IMR-90 (cell line): ENCODE results near the gene MCF2L. TPM values are rescaled to one million over a fixed set of nuclear protein-coding genes. Genes with fewer than 3 reads are reported as not detected.

Experiments used
- ATAC-seq: fragments of 200-7000 bp; cut with Tn5 transposase; 2 replicates; pipeline ENCODE4 v1.9.1; 2020; ENCODE audit warnings: low read depth, mild to moderate bottlenecking, moderate library complexity
- BruUV-seq: library from RNA; stranded (reverse); fragments of 400-500 nt; replicated peaks from 2 replicates; lab custom pipeline; 2021; lab: Mats Ljungman, UMichigan
- CTCF ChIA-PET: fragments of 300-600 bp; formaldehyde crosslinking; extraction: SDS; loops from one replicate; lab custom pipeline; 2021; ENCODE audit warnings: antibody characterized with exemption; lab: Yijun Ruan, JAX
- POLR2A ChIA-PET: fragments of 300-600 bp; sonication (Branson Sonifier 250); formaldehyde crosslinking; loops from one replicate; lab custom pipeline; 2022; ENCODE audit warnings: antibody characterized with exemption; ENCODE audit not compliant: unreplicated experiment; lab: Charles Lee
- DNase-seq: peaks from one replicate; pipeline ENCODE4 v3.0.0; 2013
- H2AFZ ChIP-seq: replicated peaks from 2 replicates; pipeline ENCODE3; 2013; ENCODE audit warnings: low read length, mild to moderate bottlenecking; ENCODE audit not compliant: poor library complexity
- H2AK5ac ChIP-seq: 2 replicates; pipeline ENCODE4 v1.6.1; 2013; ENCODE audit warnings: low read depth, low read length, inconsistent platforms
- H2AK9ac ChIP-seq: replicated peaks from 2 replicates; pipeline ENCODE3; 2013; ENCODE audit warnings: mild to moderate bottlenecking, low read depth, low read length, moderate library complexity; ENCODE audit not compliant: poor library complexity
- H2BK120ac ChIP-seq: 2 replicates; pipeline ENCODE4 v1.6.1; 2013; ENCODE audit warnings: low read depth, low read length, inconsistent platforms
- H2BK15ac ChIP-seq: 3 replicates; pipeline ENCODE4 v1.6.1; 2013; ENCODE audit warnings: low read depth, low read length, inconsistent platforms
- H2BK20ac ChIP-seq: 2 replicates; pipeline ENCODE4 v1.6.1; 2013; ENCODE audit warnings: low read depth, mild to moderate bottlenecking, inconsistent platforms, low read length, moderate library complexity
- H2BK5ac ChIP-seq: 2 replicates; pipeline ENCODE4 v1.6.1; 2013; ENCODE audit warnings: mild to moderate bottlenecking, low read depth, low read length, inconsistent platforms; ENCODE audit not compliant: poor library complexity, severe bottlenecking
- H3K14ac ChIP-seq: replicated peaks from 2 replicates; pipeline ENCODE4 v1.6.1; 2013; ENCODE audit warnings: low read depth, low read length, inconsistent platforms
- H3K18ac ChIP-seq: 2 replicates; pipeline ENCODE4 v1.6.1; 2013; ENCODE audit warnings: low read depth, low read length, control low read depth
- H3K23ac ChIP-seq: 2 replicates; pipeline ENCODE4 v1.6.1; 2013; ENCODE audit warnings: low read depth, low read length, inconsistent platforms
- H3K27ac ChIP-seq: 2 replicates; pipeline ENCODE4 v1.5.1; 2013; ENCODE audit warnings: mild to moderate bottlenecking, control low read depth, low read length; ENCODE audit not compliant: insufficient read depth
- H3K27me3 ChIP-seq: 2 replicates; pipeline ENCODE4 v1.6.1; 2013; ENCODE audit warnings: low read length; ENCODE audit not compliant: control insufficient read depth, insufficient read depth
- H3K36me3 ChIP-seq: 2 replicates; pipeline ENCODE4 v1.6.1; 2013; ENCODE audit warnings: low read length, mixed read lengths; ENCODE audit not compliant: control insufficient read depth, insufficient read depth
- H3K4ac ChIP-seq: 2 replicates; pipeline ENCODE4 v1.6.1; 2013; ENCODE audit warnings: low read depth, low read length, inconsistent platforms
- H3K4me1 ChIP-seq: 2 replicates; pipeline ENCODE4 v1.6.1; 2013; ENCODE audit warnings: low read length, mixed read lengths; ENCODE audit not compliant: control insufficient read depth, insufficient read depth
- H3K4me2 ChIP-seq: 2 replicates; pipeline ENCODE4 v1.6.1; 2013; ENCODE audit warnings: low read depth, mild to moderate bottlenecking, control low read depth, low read length, moderate library complexity
- H3K4me3 ChIP-seq: 2 replicates; pipeline ENCODE4 v1.5.1; 2013; ENCODE audit warnings: low read depth, mild to moderate bottlenecking, control low read depth, low read length, moderate library complexity; ENCODE audit not compliant: insufficient read depth
- H3K56ac ChIP-seq: 2 replicates; pipeline ENCODE4 v1.6.1; 2013; ENCODE audit warnings: low read length, inconsistent platforms; ENCODE audit not compliant: insufficient read depth; ENCODE audit errors: extremely low read depth
- H3K79me1 ChIP-seq, 2 experiments: 2 replicates each; pipeline ENCODE4 v1.6.1; 2013; ENCODE audit warnings: low read length in 2 of 2, inconsistent platforms in 1 of 2, low read depth in 1 of 2
- H3K9ac ChIP-seq: 2 replicates; pipeline ENCODE4 v1.6.1; 2013; ENCODE audit warnings: low read depth, low read length, control low read depth
- H3K9me1 ChIP-seq: 2 replicates; pipeline ENCODE4 v1.6.1; 2013; ENCODE audit warnings: low read length, inconsistent platforms; ENCODE audit not compliant: insufficient read depth
- H3K9me3 ChIP-seq: 2 replicates; pipeline ENCODE4 v1.6.1; 2013; ENCODE audit warnings: low read length; ENCODE audit not compliant: control insufficient read depth, insufficient read depth
- H4K20me1 ChIP-seq: 2 replicates; pipeline ENCODE4 v1.6.1; 2013; ENCODE audit warnings: low read length, inconsistent platforms; ENCODE audit not compliant: insufficient read depth
- H4K5ac ChIP-seq: 2 replicates; pipeline ENCODE4 v1.6.1; 2013; ENCODE audit warnings: mild to moderate bottlenecking, low read depth, low read length, control low read depth
- H4K8ac ChIP-seq, 2 experiments: 2 replicates each; pipeline ENCODE4 v1.6.1; 2013; ENCODE audit warnings: low read depth in 2 of 2, low read length in 2 of 2, control low read depth in 1 of 2, inconsistent platforms in 1 of 2
- H4K91ac ChIP-seq: 2 replicates; pipeline ENCODE4 v1.6.1; 2013; ENCODE audit warnings: low read depth, low read length, inconsistent platforms; ENCODE audit not compliant: insufficient read depth
- BHLHE40 ChIP-seq: fragments of 150-350 bp; IDR thresholded peaks from 2 replicates; pipeline ENCODE4 v1.6.1; 2016; ENCODE audit warnings: mild to moderate bottlenecking, low read depth, low read length
- ELK1 ChIP-seq: fragments of 150-350 bp; IDR thresholded peaks from 2 replicates; pipeline ENCODE4 v1.6.1; 2016; ENCODE audit warnings: low read depth, mild to moderate bottlenecking, low read length, moderate library complexity, borderline replicate concordance
- FOS ChIP-seq: fragments of 150-350 bp; IDR thresholded peaks from 2 replicates; pipeline ENCODE4 v1.6.1; 2016; ENCODE audit warnings: low read depth, low read length
- MXI1 ChIP-seq: IDR thresholded peaks from 2 replicates; pipeline ENCODE4 v1.6.1; 2012; ENCODE audit warnings: low read depth, mild to moderate bottlenecking, low read length, moderate library complexity, borderline replicate concordance
- RCOR1 ChIP-seq: IDR thresholded peaks from 2 replicates; pipeline ENCODE4 v1.6.1; 2012; ENCODE audit warnings: mild to moderate bottlenecking, low read length, improper control_type of control experiment; ENCODE audit not compliant: insufficient replicate concordance
- RFX5 ChIP-seq: IDR thresholded peaks from 2 replicates; pipeline ENCODE4 v1.8.0; 2012; ENCODE audit warnings: low read depth, mild to moderate bottlenecking, low read length, moderate library complexity
- WGBS, 2 experiments: methylation state at CpG; one replicate each; pipeline versions ENCODE4 v1.1.5 to v1.1.7; 2013; ENCODE audit warnings: missing lambda C conversion rate in 2 of 2; ENCODE audit not compliant: insufficient read length in 1 of 2; ENCODE audit errors: extremely low coverage in 2 of 2; 5-methylcytosine and 5-hydroxymethylcytosine counted together
- dilution Hi-C: fragments of 300-500 bp; cut with HindIII; formaldehyde crosslinking; loops from one replicate; pipeline ENCODE4 v1.14.3; 2018; ENCODE audit warnings: low sequenced_read_pairs; ENCODE audit not compliant: unreplicated experiment
- in situ Hi-C: fragments of 300-500 bp; cut with MboI; formaldehyde crosslinking; loops from 3 replicates; pipeline ENCODE4 v1.14.3; 2019; ENCODE audit warnings: low sequenced_read_pairs, inconsistent platforms, mixed read lengths
- intact Hi-C: fragments of 100-400 bp; cut with micrococcal nuclease; formaldehyde crosslinking; loops from 2 replicates; pipeline ENCODE4 v1.10.0; 2022
- polyA plus RNA-seq, 3 experiments: library from polyadenylated mRNA; depleted of rRNA; stranded (reverse); fragments of >200 nt; gene quantifications; 2 replicates each; pipeline ENCODE4 v1.2.3, GENCODE V29; 2012; ENCODE audit warnings: low replicate concordance in 1 of 3
- total RNA-seq: library from RNA; depleted of rRNA; stranded (reverse); fragments of >200 nt; gene quantifications from 2 replicates; pipeline ENCODE4 v1.2.3, GENCODE V29; 2012
- TF ChIP-seq, protein P1 (sequence below): conservative IDR thresholded peaks from 2 replicates; pipeline ENCODE4 v1.5.1; 2012; ENCODE audit warnings: mild to moderate bottlenecking, low read depth, low read length, improper control_type of control experiment

MCF2L gene
- total and polyA plus RNA-seq, 2 of the 4 experiments (the other 2 are of a cell fraction), result 0.18 TPM; not detected in 1

- Histone ChIP-seq H3K23ac (no peak overlapping the region), H2BK120ac (no peak overlapping the region), H3K4me2 (no peak overlapping the region), H3K27ac (no peak overlapping the region), H4K8ac (no peak overlapping the region), H3K18ac (no peak overlapping the region), H4K91ac (no peak overlapping the region), H3K36me3 (no peaks in the 10 kb centered on the region), H3K9me3 (no peaks in the 10 kb centered on the region), H3K4me1 (no peaks in the 10 kb centered on the region), H3K4ac (no peak overlapping the region), H2BK15ac (no peak overlapping the region), H2BK5ac (no peak overlapping the region), H4K20me1 (0 out of 2 replicates have a peak, but pooled peaks cover 4% of the 10 kb centered on the region), H2BK20ac (no peak overlapping the region), H3K79me1 (no peaks in the 10 kb centered on the region), H3K27me3 (peaks cover 81% of the 10 kb centered on the region), H2AFZ (no peak overlapping the region), H3K9ac (no peak overlapping the region), H3K56ac (no peak overlapping the region), H2AK9ac (no peak overlapping the region), H3K14ac (no peak overlapping the region), H2AK5ac (no peak overlapping the region), H3K4me3 (no peak overlapping the region), H4K5ac (no peak overlapping the region), H3K9me1 (no peaks in the 10 kb centered on the region)
- DNase-seq, result no peak
- 58% methylated on average over 3 of the region's 15 CpGs; no CpG with 5 or more reads in 1 of the 2 experiments for WGBS, 2 experiments
- dilution Hi-C loops (no loop called here), intact Hi-C loops (no loop called here), in situ Hi-C loops (no loop called here)
- TF ChIP-seq ELK1, result no peak
- TF ChIP-seq FOS, result no peak
- no peak for TF ChIP-seq RFX5
- TF ChIP-seq RCOR1, result no peak
- TF ChIP-seq BHLHE40, result no peak
- TF ChIP-seq, protein P1, sequence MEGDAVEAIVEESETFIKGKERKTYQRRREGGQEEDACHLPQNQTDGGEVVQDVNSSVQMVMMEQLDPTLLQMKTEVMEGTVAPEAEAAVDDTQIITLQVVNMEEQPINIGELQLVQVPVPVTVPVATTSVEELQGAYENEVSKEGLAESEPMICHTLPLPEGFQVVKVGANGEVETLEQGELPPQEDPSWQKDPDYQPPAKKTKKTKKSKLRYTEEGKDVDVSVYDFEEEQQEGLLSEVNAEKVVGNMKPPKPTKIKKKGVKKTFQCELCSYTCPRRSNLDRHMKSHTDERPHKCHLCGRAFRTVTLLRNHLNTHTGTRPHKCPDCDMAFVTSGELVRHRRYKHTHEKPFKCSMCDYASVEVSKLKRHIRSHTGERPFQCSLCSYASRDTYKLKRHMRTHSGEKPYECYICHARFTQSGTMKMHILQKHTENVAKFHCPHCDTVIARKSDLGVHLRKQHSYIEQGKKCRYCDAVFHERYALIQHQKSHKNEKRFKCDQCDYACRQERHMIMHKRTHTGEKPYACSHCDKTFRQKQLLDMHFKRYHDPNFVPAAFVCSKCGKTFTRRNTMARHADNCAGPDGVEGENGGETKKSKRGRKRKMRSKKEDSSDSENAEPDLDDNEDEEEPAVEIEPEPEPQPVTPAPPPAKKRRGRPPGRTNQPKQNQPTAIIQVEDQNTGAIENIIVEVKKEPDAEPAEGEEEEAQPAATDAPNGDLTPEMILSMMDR, result no peak
- no peak for TF ChIP-seq MXI1
- no TSS peak for BruUV-seq
- ATAC-seq, result no peak
- ChIA-PET CTCF (no interaction called here), POLR2A (no interaction called here)
These were observed 13.6 kb upstream of the MCF2L start for GRCh38 chr13:112955271-112955937.
